B cell (primary cell): ENCODE results near the gene TMEM134. TPM values are rescaled to one million over a fixed set of nuclear protein-coding genes. Genes with fewer than 3 reads are reported as not detected.

Source experiments
- ATAC-seq: fragments of 200-7000 bp; cut with Tn5 transposase; one replicate; pipeline ENCODE4 v1.10.0; 2021; ENCODE audit warnings: low read depth, mild to moderate bottlenecking, moderate number of reproducible peaks, moderate library complexity
- CTCF ChIA-PET: fragments of 350-600 bp; sonication (Branson Sonifier 250); formaldehyde crosslinking; loops from one replicate; lab custom pipeline; 2021; ENCODE audit warnings: antibody characterized with exemption, inconsistent platforms; lab: Charles Lee
- POLR2A ChIA-PET: fragments of 350-600 bp; sonication (Branson Sonifier 250); formaldehyde crosslinking; loops from one replicate; lab custom pipeline; 2021; ENCODE audit warnings: antibody characterized with exemption; lab: Charles Lee
- DNase-seq: peaks from one replicate; pipeline ENCODE4 v3.0.0; 2013
- H2AFZ ChIP-seq: 2 replicates; pipeline ENCODE4 v1.6.1; 2012; ENCODE audit warnings: mild to moderate bottlenecking, low read depth, low read length; ENCODE audit not compliant: insufficient read depth, poor library complexity, severe bottlenecking
- H3K27ac ChIP-seq, 2 donors: 1 replicate in 1 of 2; 2 replicates in 1 of 2; pipeline ENCODE4 v1.5.1; 2012 to 2013; ENCODE audit warnings: low read length in 2 of 2, mild to moderate bottlenecking in 2 of 2, moderate library complexity in 1 of 2
- H3K27me3 ChIP-seq, 4 experiments: fragments of 200-600 bp in 1 of 4; sonication (generic) in 1 of 4; replicated peaks in 1 of 4; 1 replicate in 2 of 4; 2 replicates in 2 of 4; pipeline versions ENCODE4 v1.6.1 to v1.7.0; 2013 to 2016; ENCODE audit warnings: low read length in 3 of 4, mild to moderate bottlenecking in 2 of 4, mixed read lengths in 1 of 4, moderate library complexity in 1 of 4; ENCODE audit not compliant: insufficient read depth in 4 of 4, control insufficient read depth in 3 of 4; ENCODE audit errors: control extremely low read depth in 1 of 4
- H3K36me3 ChIP-seq, 2 experiments: replicated peaks in 1 of 2; 1 replicate in 1 of 2; 2 replicates in 1 of 2; pipeline versions ENCODE4 v1.6.1 to v1.7.1; 2013; ENCODE audit warnings: low read length in 1 of 2; ENCODE audit not compliant: insufficient read depth in 2 of 2, control insufficient read depth in 1 of 2; ENCODE audit errors: control extremely low read depth in 1 of 2, extremely low read depth in 1 of 2
- H3K4me1 ChIP-seq, 2 donors: fragments of 200-600 bp in 1 of 2; sonication (generic) in 1 of 2; 1 replicate in 1 of 2; 2 replicates in 1 of 2; pipeline versions ENCODE4 v1.5.1 to v1.6.1; 2013 to 2017; ENCODE audit warnings: low read length in 2 of 2; ENCODE audit not compliant: control insufficient read depth in 2 of 2, insufficient read depth in 2 of 2
- H3K4me2 ChIP-seq: replicated peaks from 2 replicates; pipeline ENCODE3; 2012; ENCODE audit warnings: mild to moderate bottlenecking, low read depth, low read length; ENCODE audit not compliant: poor library complexity, severe bottlenecking
- H3K4me3 ChIP-seq, 5 experiments: fragments of 200-600 bp in 1 of 5; sonication (generic) in 1 of 5; 1 replicate in 3 of 5; 2 replicates in 2 of 5; pipeline versions ENCODE4 v1.5.1 to v1.7.0; 2011 to 2016; ENCODE audit warnings: low read length in 4 of 5, mild to moderate bottlenecking in 4 of 5, low read depth in 2 of 5, control low read depth in 1 of 5, moderate library complexity in 1 of 5; ENCODE audit not compliant: insufficient read depth in 1 of 5; ENCODE audit errors: control extremely low read depth in 1 of 5, extremely low read depth in 1 of 5
- H3K79me2 ChIP-seq: fragments of 200-600 bp; sonication (generic); one replicate; pipeline ENCODE4 v1.6.0; 2016; ENCODE audit warnings: low read length; ENCODE audit not compliant: control insufficient read depth, insufficient read depth
- H3K9ac ChIP-seq: fragments of 200-600 bp; sonication (generic); 2 replicates; pipeline ENCODE4 v1.6.1; 2017; ENCODE audit warnings: mild to moderate bottlenecking, low read length, moderate library complexity
- H3K9me3 ChIP-seq, 3 donors: one replicate each; pipeline versions ENCODE4 v1.6.1 to v1.7.1; 2013; ENCODE audit warnings: low read length in 2 of 3; ENCODE audit not compliant: control insufficient read depth in 2 of 3, insufficient read depth in 1 of 3; ENCODE audit errors: control extremely low read depth in 1 of 3
- H4K20me1 ChIP-seq: 2 replicates; pipeline ENCODE4 v1.6.0; 2012; ENCODE audit warnings: mild to moderate bottlenecking, low read length; ENCODE audit not compliant: insufficient read depth, control insufficient read depth, poor library complexity, severe bottlenecking
- H3K27ac Mint-ChIP-seq: one replicate; pipeline ENCODE4 v1.8.0; 2021; ENCODE audit warnings: mixed read lengths
- H3K27me3 Mint-ChIP-seq: one replicate; pipeline ENCODE4 v1.8.0; 2021; ENCODE audit warnings: mixed read lengths
- H3K4me1 Mint-ChIP-seq: one replicate; pipeline ENCODE4 v1.8.0; 2021; ENCODE audit warnings: mixed read lengths
- H3K4me3 Mint-ChIP-seq: one replicate; pipeline ENCODE4 v1.8.0; 2021; ENCODE audit warnings: mixed read lengths
- H3K9me3 Mint-ChIP-seq: one replicate; pipeline ENCODE4 v1.8.0; 2022; ENCODE audit warnings: mixed read lengths; ENCODE audit not compliant: insufficient read depth
- CTCF ChIP-seq: fragments of 200-600 bp; IDR thresholded peaks from one replicate; pipeline ENCODE4 v1.8.0; 2022; ENCODE audit warnings: antibody characterized with exemption, mild to moderate bottlenecking
- EZH2 ChIP-seq: IDR thresholded peaks from 2 replicates; pipeline ENCODE4 v1.6.1; 2012; ENCODE audit warnings: borderline replicate concordance, low read depth, mild to moderate bottlenecking, moderate library complexity, low read length; ENCODE audit not compliant: insufficient read depth, poor library complexity, severe bottlenecking
- WGBS: methylation state at CpG from one replicate; pipeline ENCODE4 v1.1.5; 2013; ENCODE audit warnings: missing lambda C conversion rate; ENCODE audit not compliant: insufficient coverage; 5-methylcytosine and 5-hydroxymethylcytosine counted together
- intact Hi-C: fragments of 100-400 bp; cut with micrococcal nuclease; formaldehyde crosslinking; loops from one replicate; pipeline ENCODE4 v1.10.0; 2022
- polyA plus RNA-seq: library from polyadenylated mRNA; depleted of rRNA; stranded (reverse); fragments of >200 nt; gene quantifications from 2 replicates; pipeline ENCODE4 v1.2.3, GENCODE V29; 2012
- total RNA-seq, 2 donors: library from RNA; stranded (reverse); fragments of 120-200 nt in 1 of 2; gene quantifications; 1 replicate in 1 of 2; 2 replicates in 1 of 2; pipeline versions ENCODE4 v1.2.3 to v1.2.4, GENCODE V29; 2013 to 2022

Gene TMEM134
- total and polyA plus RNA-seq, 2 donors (not counting 1 experiment from before 2014, with no cell fraction given): 167 to 197 TPM

GRCh38 chr11:67423891-67424613 is 45.0 kb downstream of the TMEM134 start:
- H3K9me3 ChIP-seq: no peaks in the 10 kb centered on the region
- no peak overlapping the region for H3K9ac ChIP-seq
- H3K4me2 ChIP-seq: no peak overlapping the region
- no peak overlapping the region for H3K27ac Mint-ChIP-seq
- H3K36me3 ChIP-seq: no peaks in the 10 kb centered on the region
- ChIA-PET POLR2A (interaction anchor here (0.6 to 10.7 kb wide), 3 partner anchors 21 to 269 kb away, joined by 3 to 195 read pairs (median 8); partner anchors contain the start of genes PPP1CA and TBC1D10C), CTCF (interaction anchor here (1.8 to 10.4 kb wide), 2 partner anchors 14 to 21 kb away, joined by 5 to 121 read pairs; partner anchors contain the start of genes PPP1CA, PTPRCAP and TBC1D10C)
- H3K4me1 Mint-ChIP-seq: peaks cover 33% of the 10 kb centered on the region
- peaks cover 5% of the 10 kb centered on the region for H4K20me1 ChIP-seq
- TF ChIP-seq CTCF (no peak), EZH2 (no peak)
- H3K27me3 ChIP-seq: no peaks in the 10 kb centered on the region
- no peaks in the 10 kb centered on the region for H3K27me3 Mint-ChIP-seq
- H3K4me1 ChIP-seq: peaks cover 25 to 36% of the 10 kb centered on the region in 2 donors
- intact Hi-C loops: no loop called here
- no peak for DNase-seq
- H3K27ac ChIP-seq: no peak overlapping the region
- H3K4me3 ChIP-seq: no peak overlapping the region
- no peaks in the 10 kb centered on the region for H3K9me3 Mint-ChIP-seq
- peaks cover 41% of the 10 kb centered on the region for H3K79me2 ChIP-seq
- no peak overlapping the region for H2AFZ ChIP-seq
- H3K4me3 Mint-ChIP-seq: no peak overlapping the region
- ATAC-seq: no peak
- WGBS: 96% methylated on average over 30 of the region's 34 CpGs

GRCh38 chr11:67423466-67423865 is 45.6 kb downstream of the TMEM134 start:
- POLR2A ChIA-PET: interaction anchor here (1.1 to 10.7 kb wide), 2 partner anchors 14 to 20 kb away, joined by 3 to 195 read pairs; partner anchors contain the start of genes PPP1CA, PTPRCAP and TBC1D10C
- Mint-ChIP-seq H3K9me3 (no peaks in the 10 kb centered on the region), H3K27ac (no peak overlapping the region), H3K4me1 (peaks cover 34% of the 10 kb centered on the region), H3K4me3 (no peak overlapping the region), H3K27me3 (no peaks in the 10 kb centered on the region)
- CTCF ChIA-PET: interaction anchor here (1.2 to 10.4 kb wide), 3 partner anchors 11 to 20 kb away, joined by 3 to 121 read pairs (median 5); partner anchors contain the start of genes PPP1CA, PTPRCAP and TBC1D10C
- Histone ChIP-seq H4K20me1 (no peaks in the 10 kb centered on the region), H3K27me3 (no peaks in the 10 kb centered on the region), H3K79me2 (peaks cover 35% of the 10 kb centered on the region), H3K27ac (no peak overlapping the region), H2AFZ (no peak overlapping the region), H3K9ac (no peak overlapping the region), H3K4me2 (no peak overlapping the region), H3K9me3 (no peaks in the 10 kb centered on the region), H3K4me3 (no peak overlapping the region), H3K36me3 (no peaks in the 10 kb centered on the region), H3K4me1 (peaks cover 28 to 37% of the 10 kb centered on the region in 2 donors)
- ATAC-seq: no peak
- no peak for DNase-seq
- TF ChIP-seq EZH2 (no peak), CTCF (no peak)
- WGBS: 92% methylated on average over 13 of the region's 13 CpGs
- intact Hi-C loops: no loop called here
